GM19239 (cell line): ENCODE data around the gene EMD.

ENCODE experiments used
- DNase-seq: peaks from one replicate; pipeline ENCODE4 v3.0.0; 2011; ENCODE audit warnings: low spot score; ENCODE audit not compliant: insufficient read length
- FAIRE-seq: peaks from 2 replicates; lab custom pipeline; 2011; peaks lifted over from hg19 to GRCh38; lab: Jason Lieb, UNC

EMD gene

GRCh38 chrX:154354516-154354915, 24.6 kb upstream of the EMD start:
- FAIRE-seq (no peak), DNase-seq (no peak)

- FAIRE-seq (no peak), DNase-seq (no peak)
These were observed 23.9 kb upstream of the EMD start for GRCh38 chrX:154355094-154355775.

GRCh38 chrX:154355776-154356140, 23.3 kb upstream of the EMD start:
- no peak for FAIRE-seq
- no peak for DNase-seq

GRCh38 chrX:154356596-154356995, 22.5 kb upstream of the EMD start:
- no peak for FAIRE-seq

GRCh38 chrX:154357205-154357604, 21.9 kb upstream of the EMD start:
- DNase-seq (no peak), FAIRE-seq (no peak)

More at GRCh38 chrX:154356596-154356995, 22.5 kb upstream of the EMD start:
- no peak for DNase-seq

GRCh38 chrX:154358011-154358410, 21.1 kb upstream of the EMD start:
- DNase-seq = no peak

GRCh38 chrX:154358829-154359228, 20.3 kb upstream of the EMD start:
- DNase-seq (no peak), FAIRE-seq (no peak)

More at GRCh38 chrX:154358011-154358410, 21.1 kb upstream of the EMD start:
- no peak for FAIRE-seq

GRCh38 chrX:154359362-154360154, 19.5 kb upstream of the EMD start:
- no peak for FAIRE-seq
- no peak for DNase-seq

GRCh38 chrX:154360155-154360713, 18.9 kb upstream of the EMD start:
- FAIRE-seq (no peak), DNase-seq (no peak)

GRCh38 chrX:154362085-154362742, 16.9 kb upstream of the EMD start:
- no peak for FAIRE-seq

GRCh38 chrX:154363706-154364439, 15.2 kb upstream of the EMD start:
- FAIRE-seq = no peak

More at GRCh38 chrX:154362085-154362742, 16.9 kb upstream of the EMD start:
- no peak for DNase-seq

GRCh38 chrX:154365052-154365600, 14.0 kb upstream of the EMD start:
- no peak for DNase-seq
- no peak for FAIRE-seq

More at GRCh38 chrX:154363706-154364439, 15.2 kb upstream of the EMD start:
- no peak for DNase-seq

- FAIRE-seq (no peak), DNase-seq (no peak)
These were observed 13.0 kb upstream of the EMD start for GRCh38 chrX:154365997-154366665.

- DNase-seq = no peak
- no peak for FAIRE-seq
These were observed 12.4 kb upstream of the EMD start for GRCh38 chrX:154366666-154367055.

- no peak for FAIRE-seq
- no peak for DNase-seq
These were observed 11.4 kb upstream of the EMD start for GRCh38 chrX:154367474-154368308.

- DNase-seq (no peak), FAIRE-seq (peak; percentile 86)
These were observed 10.3 kb upstream of the EMD start for GRCh38 chrX:154368630-154369448.

GRCh38 chrX:154369449-154370299, 9.4 kb upstream of the EMD start:
- no peak for DNase-seq
- FAIRE-seq = peak; percentile 71
